HG02642 (cell line): ENCODE results near the gene SYK.

Experiments
- ATAC-seq: cut with Tn5 transposase; IDR thresholded peaks from one replicate; pipeline ENCODE4 v1.9.1; 2021; ENCODE audit warnings: mild to moderate bottlenecking; ENCODE audit not compliant: unreplicated experiment, poor library complexity

Gene SYK

DNA sequence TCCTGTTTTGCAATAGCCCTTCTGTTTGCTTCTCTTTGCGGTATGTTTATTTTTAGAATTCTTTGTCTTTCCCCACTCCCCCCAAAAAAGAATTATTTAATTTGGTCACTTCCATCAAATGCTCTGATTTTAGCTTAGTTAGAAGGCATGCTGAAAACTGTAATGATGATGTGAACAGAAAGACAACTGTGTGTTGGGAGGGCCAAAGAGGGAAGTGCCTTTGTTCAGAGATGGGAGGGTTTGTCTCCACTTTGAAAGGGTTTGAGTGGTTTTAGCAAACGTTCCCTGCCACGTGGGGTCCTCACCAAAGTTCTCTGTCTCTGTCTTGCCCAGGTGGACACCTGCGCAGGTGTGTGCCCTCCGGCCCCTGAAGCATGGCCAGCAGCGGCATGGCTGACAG lies 41.9 kb downstream of the SYK start:
- ATAC-seq = no peak

DNA sequence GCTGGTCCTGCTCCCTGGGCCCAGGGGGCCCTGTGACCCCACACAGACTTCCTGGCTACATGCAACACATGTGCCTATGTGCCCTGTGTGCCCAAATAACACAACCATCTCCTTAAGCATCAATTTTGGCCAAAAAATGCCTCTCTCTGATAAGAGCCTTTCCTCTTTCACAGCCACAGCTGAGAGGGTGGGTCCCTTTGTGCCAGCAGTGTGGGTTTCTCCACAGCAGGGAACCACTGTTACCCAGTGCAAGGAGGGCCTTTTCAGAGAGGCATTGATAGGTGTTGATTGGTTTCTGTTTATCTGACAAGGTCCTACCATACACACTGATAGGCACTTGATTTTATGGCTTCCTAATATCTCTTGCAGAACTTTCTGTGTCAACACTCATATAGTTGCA lies 42.7 kb downstream of the SYK start:
- ATAC-seq = no peak

DNA sequence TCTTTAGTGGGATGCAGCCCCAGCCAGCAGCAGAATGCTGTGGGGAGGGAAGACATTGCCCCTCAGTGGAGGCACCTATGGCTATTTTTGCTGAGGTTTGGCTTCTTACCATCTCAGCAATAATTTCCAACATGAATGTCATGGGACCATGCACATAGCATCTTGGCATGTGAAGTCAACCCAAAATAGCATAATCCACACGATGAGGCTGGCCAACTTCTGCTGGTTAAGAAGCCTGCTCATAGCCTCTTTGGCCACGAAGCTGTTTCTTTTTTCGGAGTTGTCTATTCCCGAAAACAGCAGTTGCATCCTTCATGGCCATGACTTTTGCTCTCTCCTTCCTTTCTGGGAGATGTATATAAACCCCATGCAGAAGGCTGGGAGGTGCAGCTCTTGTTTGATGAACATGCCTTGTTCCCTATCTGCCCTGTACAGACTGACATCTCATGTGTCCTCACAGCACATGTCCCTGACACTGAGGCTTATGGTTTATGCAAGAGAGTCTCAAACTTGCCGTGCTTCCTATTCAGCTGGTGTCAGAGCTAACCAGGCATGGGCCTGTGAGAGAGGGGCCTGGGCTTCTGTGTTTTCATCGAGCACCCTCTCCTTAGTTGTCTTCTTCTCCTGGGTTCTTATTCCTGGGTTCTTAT lies 45.3 kb downstream of the SYK start:
- ATAC-seq = no peak

DNA sequence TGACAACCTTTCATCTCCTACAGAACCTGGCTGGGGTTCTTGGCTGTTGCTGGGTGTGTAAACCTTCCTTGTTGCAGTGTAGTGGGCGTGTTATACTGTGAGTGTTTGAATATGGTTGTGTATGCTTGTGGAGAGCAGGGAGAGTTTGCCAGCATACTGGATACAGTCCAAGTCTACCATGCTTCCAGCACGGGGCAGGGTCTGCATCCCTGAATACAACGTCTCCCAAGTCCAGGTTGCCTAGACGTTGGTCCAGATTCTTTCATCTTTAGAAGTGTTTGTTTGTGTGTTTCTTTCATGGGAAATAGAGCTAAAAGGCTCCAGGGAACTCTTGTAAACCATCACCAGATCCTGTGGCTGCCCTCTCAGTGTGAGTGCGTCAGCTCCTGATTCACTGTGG lies 46.4 kb downstream of the SYK start:
- ATAC-seq = no peak

DNA sequence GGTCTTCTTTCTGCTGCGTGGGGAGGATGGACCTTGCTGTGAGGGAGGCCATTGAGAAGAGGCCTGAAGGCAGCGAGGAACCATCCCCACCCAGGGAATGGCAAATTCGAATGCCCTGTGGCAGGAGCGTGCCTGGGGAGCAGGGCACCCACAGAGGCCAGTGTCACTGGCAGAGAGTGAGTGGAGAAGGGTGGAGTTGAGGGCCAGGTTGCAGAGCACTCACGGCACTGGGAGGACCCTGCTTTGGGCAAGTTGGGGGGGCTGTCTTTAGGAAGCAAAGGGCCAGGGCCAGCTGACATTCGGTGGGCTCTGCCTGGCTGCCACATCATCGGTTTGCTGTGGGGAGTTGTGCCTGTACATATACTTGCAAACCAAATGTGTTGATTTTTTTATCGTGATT lies 47.2 kb downstream of the SYK start:
- ATAC-seq = no peak

DNA sequence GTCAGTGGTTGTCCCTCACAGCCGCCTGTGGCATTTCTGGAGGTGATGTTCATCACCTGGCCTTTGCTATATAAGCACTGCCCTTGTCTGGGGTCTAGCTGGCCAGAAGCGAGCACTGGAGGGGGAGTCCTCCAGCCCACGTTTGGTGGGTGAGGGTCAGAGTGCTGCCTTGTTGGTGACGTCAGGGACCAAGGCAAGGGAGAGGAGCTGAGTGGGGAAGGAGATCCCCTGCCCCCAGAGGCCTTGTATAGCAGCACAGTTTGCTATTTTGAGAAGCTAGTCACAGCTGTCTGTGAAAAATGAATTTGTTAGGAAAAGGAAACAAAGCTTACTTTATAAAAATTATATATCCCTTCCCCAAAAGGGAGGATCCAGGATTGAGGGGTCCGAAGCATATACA lies 49.8 kb downstream of the SYK start:
- no peak for ATAC-seq

DNA sequence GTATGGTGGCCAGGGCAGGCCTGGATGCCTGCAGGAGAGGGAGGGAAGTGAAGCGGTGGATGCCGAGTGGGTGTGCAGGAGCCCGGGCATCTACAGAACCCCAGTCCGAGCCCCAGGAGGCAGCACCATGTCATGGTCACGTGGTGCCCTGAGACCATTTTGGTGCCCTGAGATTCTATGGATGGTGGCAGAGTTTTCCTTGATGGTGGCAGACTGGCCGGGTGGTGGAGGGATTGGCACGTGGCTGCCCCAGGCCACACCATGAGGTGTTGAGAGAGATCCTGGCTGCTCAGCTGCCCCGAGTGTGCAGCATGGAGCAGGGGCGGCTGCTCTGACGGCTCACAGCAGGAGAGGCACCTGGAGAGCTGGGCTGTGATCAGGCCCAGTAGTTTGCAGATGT lies 52.3 kb downstream of the SYK start:
- ATAC-seq = no peak

DNA sequence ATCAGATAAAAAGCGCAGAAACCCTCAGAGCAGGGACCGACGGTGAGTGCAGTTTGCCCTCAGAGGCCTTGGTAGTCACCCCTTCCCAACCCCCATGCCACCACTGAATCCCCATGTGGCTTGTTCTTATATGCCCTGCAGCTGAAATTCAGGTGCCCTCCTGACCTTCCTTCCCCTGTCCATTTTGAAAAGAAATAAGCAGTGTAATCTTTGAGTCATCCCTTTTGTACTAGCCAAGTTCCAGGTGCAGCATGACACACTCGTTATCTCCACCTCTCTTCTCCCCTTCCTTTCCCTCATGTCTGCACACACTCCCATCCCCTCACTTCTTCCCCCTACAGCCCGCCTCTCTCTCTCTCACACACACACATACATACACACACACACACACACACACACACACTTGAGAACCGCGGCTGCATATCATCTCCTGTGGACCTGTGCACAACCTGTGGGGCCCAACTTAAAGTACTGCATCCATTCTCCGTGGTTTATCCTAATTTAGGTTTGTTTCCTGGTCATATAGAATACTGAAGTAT lies 53.1 kb downstream of the SYK start:
- no peak for ATAC-seq

DNA sequence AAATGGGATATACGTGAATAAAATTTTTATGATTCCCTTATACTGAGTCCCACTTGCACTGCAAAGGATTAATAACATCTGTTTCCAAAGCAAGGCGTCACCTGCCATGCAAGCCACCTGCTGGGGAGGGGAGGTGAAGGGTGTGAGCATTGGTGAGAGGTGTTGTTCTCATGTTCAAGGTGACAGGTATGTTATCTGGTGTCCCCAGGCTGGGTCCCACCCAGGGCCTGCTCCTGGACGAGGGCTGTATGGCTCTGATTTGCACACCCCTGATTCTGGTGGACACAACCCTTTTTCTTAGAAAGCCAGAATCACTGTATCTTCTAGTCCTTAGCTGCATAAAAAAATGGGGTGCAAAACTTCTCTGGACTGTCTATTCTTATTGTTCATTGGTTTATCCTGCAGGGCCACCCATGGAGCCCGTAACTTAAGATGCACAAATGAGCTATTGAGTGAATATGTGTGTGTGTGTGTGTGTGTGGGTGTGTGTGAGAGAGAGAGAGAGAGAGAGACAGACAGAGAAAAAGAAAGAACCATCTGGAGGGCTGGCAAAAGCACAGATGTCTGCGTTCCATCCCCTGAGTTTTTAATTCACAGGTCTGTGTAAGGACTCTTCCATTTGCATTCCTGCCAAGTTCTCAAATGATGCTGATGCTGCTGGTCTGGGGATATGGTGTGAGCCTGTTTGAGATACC lies 53.7 kb downstream of the SYK start:
- ATAC-seq = no peak

DNA sequence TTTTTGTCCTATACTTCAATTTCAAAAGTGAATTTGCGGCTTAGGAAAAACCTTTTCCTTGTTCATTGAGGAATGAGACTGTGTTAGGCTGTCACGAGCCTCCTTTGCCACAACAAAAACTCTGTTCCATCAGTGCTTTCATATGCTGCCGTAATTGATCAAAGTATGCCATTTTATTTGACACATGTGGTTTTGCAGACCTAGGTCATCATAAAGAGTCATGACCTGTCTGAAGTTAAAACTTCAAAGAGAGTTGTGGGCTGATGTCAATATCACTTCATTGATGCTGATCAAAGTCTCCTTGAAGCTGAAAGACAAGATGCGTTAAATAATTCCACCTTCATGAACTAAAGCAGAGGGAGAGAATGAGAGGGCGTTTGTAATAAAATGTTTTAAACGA lies 55.5 kb downstream of the SYK start:
- no peak for ATAC-seq

DNA sequence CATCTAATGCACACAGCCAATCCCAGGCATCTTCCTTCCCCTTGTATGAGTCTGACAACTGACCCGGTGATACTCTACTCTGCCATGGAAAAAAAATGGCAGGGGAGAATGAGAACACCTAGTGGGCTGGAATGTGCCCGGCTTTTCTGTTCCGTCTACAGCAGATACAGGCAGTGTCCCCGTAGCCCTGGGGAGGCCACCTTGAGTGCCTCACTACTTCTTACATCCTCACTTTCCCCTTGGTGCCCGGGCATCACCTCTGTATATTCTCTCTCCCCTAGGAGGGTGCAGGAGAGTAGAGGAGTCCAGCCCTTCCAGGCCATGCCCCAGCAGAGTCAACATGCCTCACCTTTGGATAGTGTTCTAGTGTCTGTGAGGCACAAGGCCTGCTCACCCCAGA lies 56.2 kb downstream of the SYK start:
- ATAC-seq = no peak

DNA sequence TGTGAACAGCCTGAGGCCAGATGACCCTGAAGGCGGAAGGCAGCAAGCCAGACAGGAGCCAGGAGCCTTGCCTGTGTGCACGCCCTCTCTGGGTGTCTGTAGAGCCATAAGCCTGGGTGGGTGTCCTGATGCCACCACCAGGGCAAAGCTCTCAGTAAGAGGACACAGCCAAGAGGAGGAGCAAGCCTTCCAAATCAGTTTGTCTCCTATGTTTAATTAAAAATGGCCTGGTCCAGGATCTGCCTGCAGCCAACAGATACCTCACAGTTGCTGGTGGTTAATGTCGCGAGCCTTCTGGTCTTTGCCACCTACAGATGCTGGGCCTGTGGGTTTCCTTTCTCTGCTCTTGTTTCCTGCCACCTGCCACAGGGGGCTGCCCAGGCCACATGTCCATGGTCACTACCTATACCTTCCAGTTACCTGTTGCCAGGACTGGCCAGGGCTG lies 56.9 kb downstream of the SYK start:
- no peak for ATAC-seq

DNA sequence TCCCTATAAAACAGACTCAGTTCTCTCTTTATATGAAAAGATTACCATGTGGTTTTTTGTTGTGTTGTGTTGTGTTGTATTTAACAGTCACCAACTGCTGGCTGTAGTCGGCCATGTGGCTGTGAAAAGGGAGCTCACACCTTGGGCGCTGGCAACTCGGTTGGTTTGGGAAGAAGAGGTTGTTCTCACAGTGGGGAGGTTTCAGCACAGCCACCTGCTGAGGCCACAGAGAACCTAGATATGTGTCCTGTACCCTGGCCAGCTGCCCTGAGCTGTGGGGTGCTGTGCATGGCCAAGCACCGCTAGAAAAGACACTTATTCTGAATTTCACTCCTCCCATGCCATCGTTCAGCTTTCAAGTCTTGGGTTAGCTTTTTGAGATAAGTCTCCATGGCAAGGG lies 58.8 kb downstream of the SYK start:
- ATAC-seq = no peak

DNA sequence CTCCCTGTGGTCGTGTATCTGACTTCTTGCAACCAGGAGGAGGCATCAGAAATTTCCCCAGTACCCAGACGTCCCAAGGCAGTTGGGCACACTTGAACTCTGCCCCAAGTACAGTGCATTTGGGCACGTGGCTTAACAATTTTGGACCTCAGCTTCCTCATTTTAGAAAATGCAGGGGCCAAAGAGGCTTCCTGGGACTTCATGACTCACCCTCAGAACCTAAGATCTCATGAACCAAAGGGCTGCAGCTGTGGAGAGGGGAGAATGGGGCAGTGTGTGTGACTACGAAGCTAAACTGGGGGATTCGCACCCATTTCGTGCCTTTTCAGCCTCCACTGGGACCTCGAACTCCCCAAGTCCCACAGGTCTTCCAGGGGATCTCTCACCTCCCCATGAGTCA lies 59.2 kb downstream of the SYK start:
- no peak for ATAC-seq

DNA sequence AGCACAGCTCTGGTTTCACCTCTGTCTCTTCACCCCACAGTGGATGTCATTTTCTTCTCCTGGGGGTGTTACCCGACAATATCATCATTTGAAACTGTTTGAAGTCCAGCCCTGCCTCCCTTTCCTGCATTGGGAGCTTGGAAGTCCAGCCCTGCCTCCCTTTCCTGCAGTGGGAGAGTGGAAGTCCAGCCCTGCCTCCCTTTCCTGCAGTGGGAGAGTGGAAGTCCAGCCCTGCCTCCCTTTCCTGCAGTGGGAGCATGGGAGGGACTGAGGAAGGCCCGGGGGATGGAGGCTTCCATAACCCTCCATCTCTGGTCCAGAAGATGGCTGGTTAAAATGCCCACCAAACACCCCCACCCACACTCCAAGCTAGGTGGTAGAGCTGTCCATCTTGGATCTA lies 59.8 kb downstream of the SYK start:
- ATAC-seq = no peak

DNA sequence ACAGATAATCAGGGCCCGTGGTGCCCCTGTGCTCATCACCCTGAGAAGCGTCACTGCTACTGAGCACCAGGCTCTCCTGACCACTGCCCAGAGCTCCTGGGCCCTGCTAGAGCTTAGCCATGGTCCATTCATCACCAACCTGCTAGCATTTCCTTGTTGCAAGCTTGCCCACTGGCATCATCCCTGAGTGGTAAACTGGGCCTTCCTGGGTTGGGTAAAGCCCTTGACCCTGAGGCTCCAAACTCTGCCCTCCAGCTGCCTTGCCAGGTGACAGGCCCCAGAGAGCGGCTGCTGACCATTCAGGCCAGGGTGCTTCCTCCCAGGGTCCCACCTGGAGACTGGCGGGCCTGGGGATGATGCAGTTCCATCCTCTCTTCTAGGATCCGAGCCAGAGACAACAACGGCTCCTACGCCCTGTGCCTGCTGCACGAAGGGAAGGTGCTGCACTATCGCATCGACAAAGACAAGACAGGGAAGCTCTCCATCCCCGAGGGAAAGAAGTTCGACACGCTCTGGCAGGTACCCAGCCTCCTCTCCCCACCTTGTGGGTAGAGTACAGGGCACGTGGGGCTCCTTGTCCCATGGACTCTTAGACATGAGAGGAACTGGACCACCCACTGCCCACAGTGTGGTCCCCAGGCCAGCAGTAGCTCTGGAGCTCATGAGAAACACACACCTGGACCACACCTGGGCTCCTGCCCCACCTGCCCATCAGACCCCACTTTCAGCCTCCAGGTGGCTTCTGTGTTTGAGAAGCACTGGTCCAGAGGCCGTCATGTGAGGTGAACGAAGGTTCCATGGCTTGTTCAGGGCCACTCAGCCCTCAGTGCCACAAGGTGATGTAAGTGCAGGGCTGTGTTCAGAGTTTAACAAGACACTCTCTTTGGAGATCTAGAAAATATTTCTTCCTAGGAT lies 60.5 kb downstream of the SYK start:
- ATAC-seq = no peak

DNA sequence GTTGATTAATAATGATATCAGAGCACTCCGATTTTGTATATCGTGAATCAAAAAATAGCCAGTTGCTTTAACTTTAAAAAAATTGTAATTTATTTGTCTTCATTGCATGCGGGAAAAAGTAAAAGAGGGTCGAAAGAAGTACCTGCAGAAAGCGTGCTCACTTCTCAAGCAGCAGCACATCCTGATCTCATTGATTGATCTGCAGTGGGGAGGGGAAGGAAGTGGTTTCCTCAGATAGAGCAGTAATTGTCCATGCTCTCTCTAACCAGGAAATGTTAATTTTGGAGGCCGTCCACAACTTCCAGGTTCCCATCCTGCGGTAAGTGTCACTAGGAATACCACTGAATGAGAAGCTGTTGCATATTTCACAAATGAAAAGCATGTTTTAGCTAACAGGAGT lies 63.2 kb downstream of the SYK start:
- no peak for ATAC-seq

DNA sequence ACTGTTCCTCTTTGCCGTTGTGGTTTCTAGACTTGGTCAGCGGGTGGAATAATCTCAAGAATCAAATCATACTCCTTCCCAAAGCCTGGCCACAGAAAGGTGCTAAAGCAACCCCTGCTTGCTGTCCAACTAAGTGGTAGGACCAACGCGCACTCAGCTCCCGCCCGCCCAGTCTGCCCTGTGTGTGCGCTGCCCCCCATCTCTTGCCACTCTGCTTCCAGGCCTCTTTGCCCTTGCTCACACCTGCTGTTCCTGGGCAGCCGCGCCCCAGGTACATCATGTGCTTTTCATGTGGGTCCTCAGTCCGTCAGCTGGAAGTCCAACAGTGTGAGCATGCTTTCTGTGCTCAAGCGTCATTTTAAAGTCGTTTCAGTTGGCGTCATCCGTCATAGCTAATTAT lies 65.5 kb downstream of the SYK start:
- ATAC-seq = no peak

DNA sequence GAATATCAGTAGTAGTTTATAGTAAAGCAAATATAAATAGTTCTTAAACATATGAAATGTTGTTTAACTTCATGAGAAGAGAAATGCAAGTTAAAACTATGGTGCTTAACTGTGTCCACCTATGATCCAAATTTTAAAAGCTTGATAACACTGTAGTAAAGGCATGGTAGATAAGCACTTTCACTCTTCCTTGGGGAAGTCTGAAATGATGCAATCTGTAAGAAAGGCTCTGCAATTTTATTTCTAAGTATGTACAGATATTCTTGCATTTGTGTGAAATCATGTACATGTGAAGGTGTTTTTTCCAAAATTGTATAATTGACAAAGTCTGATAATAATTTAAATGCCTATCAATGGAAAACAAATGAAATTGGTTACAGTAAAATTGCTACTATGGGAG lies 66.9 kb downstream of the SYK start:
- no peak for ATAC-seq

DNA sequence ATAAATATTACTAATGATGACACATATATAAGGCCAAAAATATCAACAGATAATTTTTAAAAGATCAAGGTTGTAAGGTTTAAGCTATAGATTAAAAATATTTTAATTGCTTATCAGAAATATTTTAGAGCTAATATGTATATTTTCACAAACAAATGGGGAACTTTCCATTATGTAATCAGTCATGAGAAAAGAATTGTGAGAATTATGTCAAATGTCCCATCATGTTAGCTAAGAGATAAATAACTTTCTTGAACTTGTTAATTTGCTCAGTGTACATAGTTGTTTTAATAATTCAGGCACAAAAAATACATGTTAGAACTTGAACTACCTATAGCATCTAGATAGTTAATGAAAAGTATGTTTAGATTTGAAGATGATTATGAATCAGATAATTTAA lies 67.7 kb downstream of the SYK start:
- ATAC-seq = no peak
